Measurements from ENCODE around the gene UGT2B17.
"Not testable (repeated sequence)": the region's sequence is repeated elsewhere in the genome, so short reads cannot be mapped to it uniquely, and the experiment has no call there.

The UGT2B17 gene

DNA sequence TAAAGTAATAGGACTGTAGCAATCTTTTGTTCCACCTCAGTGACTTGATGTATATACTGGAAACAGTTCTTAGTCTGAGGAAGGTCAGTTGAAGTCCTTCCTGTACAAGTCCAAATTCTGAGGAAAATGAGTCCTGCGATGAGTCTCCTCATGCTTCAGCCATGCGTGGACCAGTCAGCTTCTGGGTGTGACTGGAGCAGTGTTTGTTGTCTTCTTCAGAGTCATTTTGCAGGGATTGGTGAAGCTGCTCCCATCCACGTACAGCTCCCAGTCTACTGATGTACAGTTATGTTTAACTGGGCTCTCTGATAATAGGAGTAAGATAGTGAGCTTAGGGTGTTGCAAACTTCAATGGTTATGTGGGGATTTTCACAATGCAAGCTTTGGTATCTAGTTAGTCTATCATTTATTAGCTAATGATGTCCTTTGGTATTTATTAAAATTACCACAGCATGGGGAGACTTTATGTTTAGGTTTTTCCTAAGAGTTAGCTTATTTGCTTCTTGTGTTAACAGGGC, 3.4 kb downstream of the UGT2B17 start:
- Histone ChIP-seq H3K36me3 (no peaks in the 10 kb centered on the region), H3K9me3 (no peaks in the 10 kb centered on the region), H3K4me1 (no peaks in the 10 kb centered on the region), H3K4me3 (ENCODE audit: low read depth, low read length) (no peak overlapping the region), H3K27me3 (no peaks in the 10 kb centered on the region)
- TF ChIP-seq, protein P1, sequence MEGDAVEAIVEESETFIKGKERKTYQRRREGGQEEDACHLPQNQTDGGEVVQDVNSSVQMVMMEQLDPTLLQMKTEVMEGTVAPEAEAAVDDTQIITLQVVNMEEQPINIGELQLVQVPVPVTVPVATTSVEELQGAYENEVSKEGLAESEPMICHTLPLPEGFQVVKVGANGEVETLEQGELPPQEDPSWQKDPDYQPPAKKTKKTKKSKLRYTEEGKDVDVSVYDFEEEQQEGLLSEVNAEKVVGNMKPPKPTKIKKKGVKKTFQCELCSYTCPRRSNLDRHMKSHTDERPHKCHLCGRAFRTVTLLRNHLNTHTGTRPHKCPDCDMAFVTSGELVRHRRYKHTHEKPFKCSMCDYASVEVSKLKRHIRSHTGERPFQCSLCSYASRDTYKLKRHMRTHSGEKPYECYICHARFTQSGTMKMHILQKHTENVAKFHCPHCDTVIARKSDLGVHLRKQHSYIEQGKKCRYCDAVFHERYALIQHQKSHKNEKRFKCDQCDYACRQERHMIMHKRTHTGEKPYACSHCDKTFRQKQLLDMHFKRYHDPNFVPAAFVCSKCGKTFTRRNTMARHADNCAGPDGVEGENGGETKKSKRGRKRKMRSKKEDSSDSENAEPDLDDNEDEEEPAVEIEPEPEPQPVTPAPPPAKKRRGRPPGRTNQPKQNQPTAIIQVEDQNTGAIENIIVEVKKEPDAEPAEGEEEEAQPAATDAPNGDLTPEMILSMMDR (IDR thresholded peaks at IDR 0.05; ENCODE audit: low read depth, low read length), result no peak
- no peak for DNase-seq

DNA sequence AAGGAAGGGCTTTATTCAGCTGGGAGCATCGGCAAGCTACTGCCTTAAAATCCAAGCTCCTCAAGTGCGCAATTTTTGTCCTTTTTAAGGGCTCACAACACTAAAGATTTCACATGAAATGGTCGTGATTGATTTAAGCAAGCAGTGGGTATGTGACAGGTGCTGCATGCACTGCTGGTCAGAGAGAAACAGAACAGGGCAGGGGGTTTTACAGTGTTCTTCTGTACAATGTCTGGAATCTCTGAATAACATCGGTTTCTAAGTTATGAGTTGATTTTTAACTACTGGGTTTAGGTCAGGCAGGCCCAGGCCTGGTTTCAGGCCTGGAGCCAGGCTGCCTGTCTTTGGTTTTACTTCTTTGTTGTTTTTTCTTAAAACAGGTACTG, 6.0 kb downstream of the UGT2B17 start:
- Histone ChIP-seq H3K4me3 (ENCODE audit: low read depth, low read length) (no peak overlapping the region), H3K9me3 (no peaks in the 10 kb centered on the region), H3K36me3 (no peaks in the 10 kb centered on the region), H3K27me3 (no peaks in the 10 kb centered on the region), H3K4me1 (no peaks in the 10 kb centered on the region)
- TF ChIP-seq, protein P1 (IDR thresholded peaks at IDR 0.05; ENCODE audit: low read depth, low read length), result no peak
- no peak for DNase-seq

DNA sequence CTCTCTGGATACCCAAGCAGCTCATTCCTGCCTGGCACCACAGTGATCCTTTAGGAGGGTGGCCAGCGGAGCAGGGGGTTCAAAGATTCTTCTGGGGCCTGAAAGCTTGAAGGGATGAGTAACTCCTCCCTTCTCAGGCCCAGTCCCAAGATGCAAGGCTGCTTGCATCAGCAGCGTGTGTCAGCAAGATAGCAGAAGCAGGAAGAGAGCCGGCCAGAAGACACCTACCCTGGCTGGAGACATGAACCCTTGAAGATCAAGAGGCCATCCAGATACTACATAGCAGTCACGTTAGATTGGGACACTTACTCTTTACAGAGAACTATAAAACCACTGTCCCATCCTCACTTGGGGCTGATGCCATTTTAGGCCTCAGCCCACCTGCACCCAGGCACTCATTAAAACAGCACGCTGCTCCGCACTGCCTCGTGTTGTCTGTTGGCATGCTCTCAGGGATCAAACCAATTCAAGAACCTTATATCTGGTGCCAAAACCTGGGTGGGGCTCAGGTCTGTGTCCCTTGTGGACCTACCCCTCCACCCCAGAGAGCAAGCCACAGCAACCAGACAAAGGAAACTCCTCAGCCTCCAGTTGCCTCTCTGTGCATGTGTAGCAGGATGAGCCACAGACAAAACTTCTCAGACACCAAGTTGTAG, 6.5 kb downstream of the UGT2B17 start:
- Histone ChIP-seq H3K4me3 (ENCODE audit: low read depth, low read length) (no peak overlapping the region), H3K9me3 (no peaks in the 10 kb centered on the region), H3K4me1 (no peaks in the 10 kb centered on the region), H3K27me3 (no peaks in the 10 kb centered on the region), H3K36me3 (no peaks in the 10 kb centered on the region)
- TF ChIP-seq, protein P1 (IDR thresholded peaks at IDR 0.05; ENCODE audit: low read depth, low read length), result no peak
- DNase-seq, result no peak

DNA sequence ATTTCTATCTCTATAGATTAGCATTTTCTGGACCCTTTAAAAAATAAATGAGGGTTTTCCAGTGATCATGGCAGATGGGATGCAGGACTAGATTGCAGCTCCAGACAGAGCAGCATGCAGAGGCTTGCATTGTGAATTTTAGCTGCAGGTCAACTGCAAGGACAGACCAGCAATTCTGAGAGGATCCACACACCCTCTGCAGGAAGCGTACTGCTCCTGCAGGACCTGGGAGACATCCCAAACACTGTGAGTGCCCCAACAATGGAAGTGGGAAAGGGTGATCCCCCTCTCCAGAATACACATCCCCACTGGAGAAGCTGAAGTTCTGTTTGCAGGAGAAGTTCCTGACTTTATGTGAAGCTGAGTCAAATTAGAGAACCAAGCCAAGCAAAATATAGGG, 7.1 kb downstream of the UGT2B17 start:
- H3K36me3 ChIP-seq; H3K27me3 ChIP-seq; DNase-seq; H3K4me3 ChIP-seq (ENCODE audit: low read depth, low read length); H3K4me1 ChIP-seq; H3K9me3 ChIP-seq: not testable (repeated sequence)

DNA sequence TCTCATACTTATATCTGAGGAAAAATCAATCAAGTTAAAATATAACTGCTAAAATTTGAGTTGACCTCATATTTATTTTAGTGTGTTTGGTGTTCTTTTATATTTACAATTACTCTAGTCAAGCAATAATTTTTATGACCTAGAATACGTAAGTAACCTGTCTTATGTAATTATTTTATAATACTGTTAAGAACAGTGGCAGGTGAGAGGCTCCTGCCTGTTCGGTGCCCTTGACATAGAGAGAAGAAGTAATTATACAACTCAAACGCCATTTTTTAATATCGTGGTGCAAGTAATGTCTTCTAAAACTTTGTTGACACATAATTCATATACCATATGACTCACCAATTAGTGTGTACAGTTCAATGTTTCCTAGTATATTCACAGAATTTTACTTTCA, 7.6 kb downstream of the UGT2B17 start:
- not testable (repeated sequence) for H3K4me3 ChIP-seq (ENCODE audit: low read depth, low read length); H3K36me3 ChIP-seq; DNase-seq; H3K27me3 ChIP-seq; H3K9me3 ChIP-seq; H3K4me1 ChIP-seq

DNA sequence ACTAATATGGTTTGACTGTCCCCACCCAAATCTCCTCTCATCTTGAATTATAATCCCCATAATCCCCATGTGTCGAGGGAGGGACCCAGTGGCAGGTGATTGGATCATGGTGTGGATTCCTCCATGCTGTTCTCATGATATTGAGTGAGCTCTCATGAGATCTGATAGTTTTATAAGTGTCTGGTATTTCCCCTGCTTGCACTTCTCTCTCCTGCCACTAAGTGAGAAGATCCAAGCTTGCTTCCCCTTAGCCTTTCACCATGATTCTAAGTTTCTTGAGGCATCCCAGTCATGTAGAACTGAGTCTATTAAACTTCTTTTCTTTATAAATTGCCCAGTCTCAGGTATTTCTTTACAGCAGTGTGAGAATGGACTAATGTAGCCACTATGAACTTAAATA, 9.8 kb downstream of the UGT2B17 start:
- not testable (repeated sequence) for H3K36me3 ChIP-seq; H3K4me3 ChIP-seq (ENCODE audit: low read depth, low read length); H3K4me1 ChIP-seq; H3K27me3 ChIP-seq; H3K9me3 ChIP-seq; DNase-seq

DNA sequence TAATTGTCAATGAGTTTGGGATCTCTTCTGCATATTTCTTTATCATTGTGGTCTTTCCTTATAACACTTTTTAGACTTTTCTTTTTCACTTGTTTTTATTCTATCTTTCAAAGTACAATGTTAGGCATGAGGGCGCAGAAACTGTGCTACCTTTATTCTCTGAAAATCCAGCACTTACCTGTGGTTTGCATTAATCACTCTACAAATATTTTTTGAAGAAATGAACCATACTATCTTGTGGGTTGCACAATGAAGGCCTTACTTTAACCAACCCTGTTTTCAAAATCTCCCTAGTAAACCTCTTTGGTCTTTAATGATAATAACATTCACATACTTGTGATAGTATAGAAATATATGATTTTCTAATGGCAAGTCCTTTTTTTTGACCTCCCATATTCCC, 11.0 kb downstream of the UGT2B17 start:
- H3K4me1 ChIP-seq; H3K27me3 ChIP-seq; DNase-seq; H3K9me3 ChIP-seq; H3K36me3 ChIP-seq; H3K4me3 ChIP-seq (ENCODE audit: low read depth, low read length): not testable (repeated sequence)

DNA sequence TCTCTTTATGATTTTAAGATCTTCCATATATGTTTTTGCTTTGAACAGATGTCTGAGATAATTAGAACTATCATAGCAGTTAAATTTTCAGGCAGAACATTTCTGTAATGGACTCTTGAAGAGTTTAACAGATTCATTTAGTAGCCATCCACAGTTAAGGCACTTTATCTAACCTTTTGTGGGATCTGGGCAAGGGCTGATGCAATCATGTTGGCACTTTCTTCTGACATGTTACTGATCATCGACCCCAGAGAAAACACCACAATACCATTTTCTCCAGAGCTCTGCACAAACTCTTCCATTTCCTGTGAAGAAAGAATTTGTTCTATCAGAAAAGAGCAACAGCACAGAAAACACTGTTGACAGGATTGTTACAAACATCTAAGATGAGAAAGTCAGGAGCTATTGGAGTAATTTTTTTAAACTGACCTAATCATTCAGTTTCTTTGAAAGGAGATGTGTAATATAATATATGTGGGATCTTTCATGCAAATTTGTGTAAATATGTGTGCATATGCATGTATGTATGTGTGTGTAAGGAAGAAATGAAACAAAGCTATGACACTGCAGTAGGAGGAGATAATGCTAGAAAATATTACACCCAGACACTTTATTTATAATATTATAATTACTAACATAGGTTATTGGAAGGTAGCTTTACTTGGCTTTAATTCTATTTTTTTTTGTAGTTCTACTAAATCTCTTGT, 15.6 kb downstream of the UGT2B17 start:
- not testable (repeated sequence) for H3K4me3 ChIP-seq (ENCODE audit: low read depth, low read length); H3K4me1 ChIP-seq; H3K36me3 ChIP-seq; H3K27me3 ChIP-seq; DNase-seq; H3K9me3 ChIP-seq

DNA sequence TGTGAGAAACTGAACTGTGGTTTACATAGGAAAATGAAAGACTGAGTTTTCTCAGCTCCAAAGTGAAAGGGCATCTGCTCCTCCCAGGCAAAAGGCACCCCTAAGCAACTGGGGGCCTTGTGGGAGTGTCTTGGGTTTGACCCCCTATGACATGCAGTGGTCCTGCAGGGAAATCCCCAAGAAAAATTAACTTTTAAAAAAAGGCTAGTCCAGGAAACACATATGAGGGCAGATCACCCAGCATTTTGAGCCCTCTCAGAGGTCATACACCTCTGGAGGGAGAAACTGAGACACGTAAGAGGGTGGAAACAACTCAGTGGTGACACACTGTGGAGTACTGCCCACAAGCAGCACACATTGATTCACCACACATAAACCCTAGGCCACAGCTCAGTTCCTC, 22.3 kb downstream of the UGT2B17 start:
- not testable (repeated sequence) for H3K4me3 ChIP-seq (ENCODE audit: low read depth, low read length); DNase-seq; H3K36me3 ChIP-seq; H3K9me3 ChIP-seq; H3K27me3 ChIP-seq; H3K4me1 ChIP-seq

DNA sequence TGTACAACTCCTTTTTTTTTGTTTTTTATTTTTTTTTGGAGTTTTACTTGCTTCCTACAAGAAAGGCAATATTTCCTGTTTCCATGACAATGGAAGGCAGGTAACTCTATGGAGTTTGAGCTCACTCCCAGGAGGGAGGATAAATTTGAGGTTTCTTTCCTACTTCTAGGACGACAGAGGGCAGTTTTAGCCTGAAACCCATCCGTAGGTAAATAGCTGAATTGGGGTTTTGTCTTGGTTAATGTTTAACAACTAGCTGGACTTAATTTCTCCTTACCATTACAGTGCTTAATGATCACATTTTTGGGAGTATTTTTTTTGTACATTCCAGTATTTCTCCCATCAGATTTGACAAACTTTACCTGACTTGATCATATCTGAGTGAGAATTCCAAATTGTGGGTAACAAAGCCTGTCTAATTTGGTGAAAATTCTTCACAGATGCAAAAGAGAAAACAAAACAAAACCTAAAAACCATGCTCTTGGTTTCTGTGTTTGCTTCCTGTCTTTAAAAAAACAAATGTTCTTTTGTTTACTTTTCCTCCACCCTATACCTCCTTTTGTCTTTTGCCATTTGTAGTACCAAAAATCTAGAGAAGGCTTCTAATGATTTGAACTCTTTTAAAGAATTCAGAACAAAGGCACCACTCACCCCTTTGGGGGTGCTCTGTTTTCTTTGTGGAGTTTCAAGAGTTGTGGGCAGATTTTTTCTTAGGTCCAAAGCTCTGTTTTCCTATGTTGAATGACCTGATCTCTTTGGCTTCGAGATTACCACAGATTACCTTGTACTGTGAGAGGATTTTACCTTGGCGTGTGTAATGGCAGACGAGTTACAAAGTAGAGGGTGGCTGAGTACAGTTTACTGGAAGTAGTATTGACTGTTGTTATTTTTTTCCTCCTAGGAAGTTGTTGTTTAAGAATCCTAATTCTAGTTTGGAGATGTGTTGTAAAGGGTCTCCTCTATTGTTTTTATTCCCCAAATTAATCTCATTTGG, 23.0 kb downstream of the UGT2B17 start:
- not testable (repeated sequence) for H3K4me3 ChIP-seq (ENCODE audit: low read depth, low read length); H3K36me3 ChIP-seq; H3K4me1 ChIP-seq; H3K27me3 ChIP-seq; H3K9me3 ChIP-seq; DNase-seq

DNA sequence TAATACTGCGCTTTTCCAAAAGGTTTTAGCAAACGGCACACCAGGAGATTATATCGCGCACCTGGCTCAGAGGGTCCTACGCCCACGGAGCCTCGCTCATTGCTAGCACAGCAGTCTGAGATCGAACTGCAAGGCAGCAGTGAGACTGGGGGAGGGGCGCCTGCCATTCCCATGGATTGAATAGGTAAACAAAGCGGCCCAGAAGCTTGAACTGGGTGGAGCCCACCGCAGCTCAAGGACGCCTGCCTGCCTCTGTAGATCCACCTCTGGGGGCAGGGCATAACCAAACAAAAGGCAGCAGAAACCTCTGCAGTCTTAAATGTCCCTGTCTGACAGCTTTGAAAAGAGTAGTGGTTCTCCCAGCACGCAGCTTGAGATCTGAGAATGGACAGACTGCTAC, 33.4 kb downstream of the UGT2B17 start:
- not testable (repeated sequence) for H3K9me3 ChIP-seq; H3K4me1 ChIP-seq; H3K27me3 ChIP-seq; DNase-seq; H3K36me3 ChIP-seq; H3K4me3 ChIP-seq (ENCODE audit: low read depth, low read length)

All from BE2C (cell line).